Left renal cortex interstitium (tissue), 4 donors: ENCODE measurements around the gene WWOX. TPM values are rescaled to one million over a fixed set of nuclear protein-coding genes. Genes with fewer than 3 reads are reported as not detected.

Experiments used
- DNase-seq, 4 donors: peaks; one replicate each; pipeline ENCODE4 v3.0.0-alpha.2; 2013; ENCODE audit warnings: low read depth in 4 of 4, low spot score in 2 of 4, missing footprints in 1 of 4
- polyA plus RNA-seq, 4 donors: library from polyadenylated mRNA; unstranded; fragments of 120-200 nt; gene quantifications; one replicate each; pipeline ENCODE4 v1.2.1, GENCODE V29; 2013; ENCODE audit not compliant: insufficient read length in 4 of 4

The WWOX gene
- polyA plus RNA-seq, 4 donors = 32.7 to 42.3 (median 37.2) TPM

DNA sequence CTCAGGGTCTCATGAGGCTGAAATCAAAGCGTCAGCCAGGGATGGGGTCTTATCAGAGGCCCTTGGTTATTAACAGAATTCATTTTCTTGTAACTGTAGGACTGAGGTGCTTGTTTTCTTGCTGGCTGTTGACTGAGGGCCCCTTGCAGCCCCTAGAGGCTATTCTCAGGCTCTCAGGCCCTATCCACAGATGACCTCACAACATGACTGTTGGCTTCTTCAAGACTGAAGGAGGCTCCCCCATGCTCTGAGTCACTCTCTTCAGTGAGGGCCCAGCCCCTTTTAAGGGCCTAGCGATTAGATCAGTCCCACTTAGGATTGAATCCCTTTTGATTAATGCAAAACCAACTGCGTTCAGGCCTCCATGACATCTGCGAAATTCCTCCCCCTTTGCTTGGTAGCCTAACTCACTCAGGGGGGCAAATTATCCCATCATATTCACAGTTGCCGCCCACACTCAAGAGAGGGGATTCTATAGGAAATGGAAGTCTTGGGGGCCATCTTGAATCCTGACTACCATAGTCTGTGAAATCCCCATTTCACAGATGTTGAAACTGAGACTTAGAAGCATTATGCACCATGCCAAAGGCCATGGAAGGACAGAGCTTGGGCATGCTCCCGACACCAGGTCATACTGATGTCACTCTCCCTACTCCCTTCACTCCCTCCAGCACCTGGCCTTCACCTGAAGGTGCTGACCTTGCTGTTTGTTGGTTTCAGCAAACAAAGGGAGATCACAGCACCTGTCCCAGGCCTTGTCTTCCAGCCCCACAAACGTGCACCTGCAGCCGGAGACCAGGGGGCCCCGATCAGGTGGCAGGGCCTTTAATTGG is 908.8 kb downstream of the WWOX start:
- no peak for DNase-seq

GRCh38 chr16:79008869-79009179 is 909.4 kb downstream of the WWOX start:
- DNase-seq = no peak

DNA sequence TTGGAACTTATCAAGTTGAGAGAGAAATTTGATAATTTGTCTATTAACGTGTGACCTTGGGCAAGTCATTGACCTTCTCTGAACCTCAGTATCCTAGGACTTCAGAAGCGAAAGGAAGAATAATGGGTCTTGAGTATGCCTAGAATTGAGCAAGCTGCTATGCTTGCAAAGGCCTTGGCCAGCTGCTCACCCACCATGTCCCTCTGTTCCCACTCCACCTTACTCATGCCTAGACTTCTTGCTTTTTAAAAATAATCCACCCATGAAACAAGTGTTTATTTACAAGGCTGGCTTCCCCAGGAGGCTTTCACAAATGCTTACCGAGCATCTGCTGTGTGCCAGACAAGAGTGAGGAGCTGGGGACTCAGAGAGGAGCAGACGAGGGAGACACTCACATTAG is 910.4 kb downstream of the WWOX start:
- no peak for DNase-seq

GRCh38 chr16:79011282-79011681 is 911.8 kb downstream of the WWOX start:
- no peak for DNase-seq

DNA sequence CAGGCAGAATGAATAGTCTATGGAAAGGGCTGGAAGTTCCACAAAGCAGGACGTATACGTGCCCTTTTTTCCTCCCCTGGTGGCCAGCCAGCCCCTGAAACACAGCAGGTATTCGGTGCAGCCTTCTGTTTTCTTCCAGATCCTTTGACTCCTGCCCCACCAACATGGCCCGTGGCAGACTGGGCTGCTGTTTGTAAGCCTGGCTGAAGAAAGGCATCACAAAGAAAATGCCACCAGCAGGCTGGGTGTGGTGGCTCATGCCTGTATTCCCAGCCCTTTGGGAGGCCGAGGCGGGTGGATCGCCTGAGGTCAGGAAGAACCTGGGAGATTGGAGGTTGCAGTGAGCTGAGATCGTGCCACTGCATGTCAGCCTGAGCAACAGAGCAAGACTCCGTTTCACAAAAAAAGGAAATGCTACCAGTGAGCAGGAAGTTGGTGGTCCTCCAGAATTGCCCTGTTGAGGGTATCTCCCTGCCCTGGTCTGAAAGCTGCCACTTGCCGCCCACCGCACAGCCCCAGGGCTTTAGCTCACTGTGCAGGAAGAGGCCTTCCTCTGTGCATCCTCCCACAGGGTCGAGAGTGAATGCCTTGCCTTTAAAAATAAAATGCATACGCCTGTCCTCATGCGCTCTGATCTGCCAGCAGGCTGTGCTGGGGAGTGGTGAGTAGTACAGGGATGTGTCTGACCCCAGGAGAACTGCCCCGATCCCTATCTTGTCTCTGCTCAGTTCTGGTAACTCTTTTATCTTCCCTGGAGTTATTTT is 913.4 kb downstream of the WWOX start:
- DNase-seq = no peak

- DNase-seq = no peak
These were observed 914.6 kb downstream of the WWOX start for GRCh38 chr16:79013930-79014660.

GRCh38 chr16:79018650-79019429 is 919.4 kb downstream of the WWOX start:
- DNase-seq = no peak

DNA sequence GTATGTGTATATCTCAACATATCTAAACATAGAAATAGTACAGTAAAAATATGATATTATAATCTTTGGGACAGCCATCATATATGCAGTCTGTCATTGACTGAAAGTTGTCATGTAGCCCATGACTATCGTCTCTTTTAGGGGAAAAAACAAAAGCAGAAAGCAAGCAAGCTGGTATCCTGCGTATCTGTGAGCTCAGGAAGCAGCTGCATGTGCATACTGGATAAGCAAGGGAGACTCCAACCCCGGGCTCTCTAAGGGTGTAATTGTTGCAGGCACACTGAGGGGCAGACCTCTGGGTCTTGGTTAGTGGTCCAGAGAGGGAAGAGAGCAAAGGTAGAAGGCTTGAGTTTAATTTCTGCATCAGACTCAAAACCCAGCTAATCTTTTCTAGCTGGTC is 920.0 kb downstream of the WWOX start:
- no peak for DNase-seq

DNA sequence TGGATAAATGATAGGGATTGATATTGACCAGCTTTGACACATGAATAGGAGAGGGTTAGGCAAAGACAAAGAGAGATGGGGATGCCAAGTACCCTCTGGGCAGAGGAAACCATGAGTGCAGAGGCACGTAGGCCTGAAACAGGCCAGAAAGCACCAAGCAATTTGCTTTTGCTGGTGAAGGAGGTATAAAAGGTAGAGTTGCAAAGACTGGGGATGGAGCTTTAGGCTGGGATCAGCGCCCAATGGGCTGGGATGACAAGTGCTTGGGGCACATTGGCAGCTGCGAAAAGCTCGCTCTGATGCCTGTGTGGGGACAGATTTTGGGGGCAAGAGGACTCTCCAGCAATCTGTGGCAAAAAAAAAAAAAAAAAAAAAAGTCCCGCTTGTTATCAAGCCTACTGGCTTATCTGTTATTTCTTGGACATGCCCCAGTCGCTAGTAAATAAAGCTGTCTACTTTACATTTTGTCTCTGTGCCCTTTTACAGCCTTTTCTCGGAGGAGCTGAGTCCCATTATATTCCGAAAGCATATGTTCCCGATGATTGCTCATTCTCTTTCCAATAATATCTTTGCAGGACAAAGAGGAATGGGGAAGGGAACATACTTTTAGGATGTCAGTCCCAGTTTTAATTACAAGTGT is 922.7 kb downstream of the WWOX start:
- no peak for DNase-seq

- no peak for DNase-seq
These were observed 926.7 kb downstream of the WWOX start for GRCh38 chr16:79026117-79026516.

- no peak for DNase-seq
These were observed 937.1 kb downstream of the WWOX start for GRCh38 chr16:79036541-79036940.

DNA sequence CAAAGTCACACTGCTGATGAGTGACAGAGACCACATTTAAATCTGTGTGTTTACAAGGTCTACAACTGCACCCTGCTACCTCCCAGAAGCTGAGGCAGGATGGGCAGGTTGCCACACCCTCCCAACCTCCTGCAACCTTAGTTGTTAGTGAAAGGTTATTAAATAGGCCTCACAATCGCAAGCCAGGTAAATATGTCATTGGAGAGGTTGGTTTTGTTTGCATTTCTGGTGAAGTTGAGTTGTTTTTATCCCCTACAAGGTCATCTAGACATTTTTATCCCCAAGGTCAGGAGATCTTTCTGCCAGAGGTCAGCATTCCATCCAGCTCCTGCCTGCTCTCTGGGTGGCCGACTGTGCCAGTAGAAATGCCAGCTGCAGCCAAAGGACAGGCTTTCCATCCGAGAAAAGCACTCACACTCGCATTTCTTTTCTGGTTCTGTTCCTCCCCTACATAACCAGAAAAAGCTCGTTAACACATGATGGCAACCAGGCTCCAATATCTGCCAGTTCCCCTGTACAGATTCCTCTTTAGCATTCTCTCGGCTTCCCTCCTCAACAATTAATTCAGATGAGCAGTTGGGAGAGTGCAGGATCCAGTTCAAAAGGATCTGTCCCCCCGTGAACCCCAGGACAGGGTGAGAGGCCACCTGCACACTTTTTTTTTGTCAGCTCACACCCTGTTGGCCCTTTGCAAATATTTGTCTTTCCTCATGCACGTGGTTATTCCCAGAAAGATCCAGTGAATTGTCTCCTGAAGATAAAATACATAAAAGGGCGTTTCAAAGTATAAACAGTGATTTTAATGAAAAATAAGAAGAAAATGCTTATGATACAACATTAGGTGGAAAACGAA is 938.3 kb downstream of the WWOX start:
- DNase-seq = no peak

DNA sequence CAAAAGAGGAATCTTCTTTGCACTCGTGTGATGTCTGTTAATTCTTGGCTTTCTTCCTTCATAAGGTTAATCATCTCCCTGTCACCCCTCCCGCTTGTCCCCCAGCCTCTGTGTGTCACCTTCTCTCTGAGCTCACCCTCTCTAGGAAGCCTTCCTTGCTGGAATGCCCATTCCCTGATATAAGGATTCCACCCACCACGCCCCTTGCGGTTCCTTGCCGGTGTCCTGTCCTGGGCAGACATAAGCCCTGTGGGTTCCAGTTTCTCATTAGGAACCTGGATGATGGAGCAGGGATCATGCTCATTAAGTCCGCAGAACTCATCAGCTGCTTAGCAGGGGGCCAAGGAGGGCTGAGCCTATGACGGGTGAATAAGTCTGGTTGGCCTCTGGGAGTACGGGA is 941.8 kb downstream of the WWOX start:
- DNase-seq = no peak

- DNase-seq = no peak
These were observed 942.7 kb downstream of the WWOX start for GRCh38 chr16:79042141-79042540.

GRCh38 chr16:79042886-79043285 is 943.4 kb downstream of the WWOX start:
- DNase-seq = no peak

- DNase-seq = no peak
These were observed 945.7 kb downstream of the WWOX start for GRCh38 chr16:79045191-79045590.

DNA sequence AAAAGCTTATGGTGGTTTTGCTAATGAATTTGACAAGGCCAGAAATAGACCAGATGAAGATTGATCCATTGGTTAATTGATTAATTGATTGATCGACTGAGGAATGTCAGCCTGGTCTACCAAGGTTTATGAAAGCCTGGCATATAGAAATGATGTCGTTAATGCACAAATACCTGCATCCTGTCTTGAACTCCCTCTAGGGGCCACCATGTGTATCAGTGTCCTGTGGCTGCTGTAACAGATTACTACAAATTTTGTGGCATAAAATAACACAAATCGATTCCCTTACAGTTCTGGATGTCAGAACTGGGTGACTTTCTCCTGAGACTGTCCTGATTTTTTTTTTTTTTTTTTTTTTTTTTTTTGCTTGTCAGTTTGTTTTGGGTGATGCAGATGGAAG is 947.9 kb downstream of the WWOX start:
- no peak for DNase-seq

DNA sequence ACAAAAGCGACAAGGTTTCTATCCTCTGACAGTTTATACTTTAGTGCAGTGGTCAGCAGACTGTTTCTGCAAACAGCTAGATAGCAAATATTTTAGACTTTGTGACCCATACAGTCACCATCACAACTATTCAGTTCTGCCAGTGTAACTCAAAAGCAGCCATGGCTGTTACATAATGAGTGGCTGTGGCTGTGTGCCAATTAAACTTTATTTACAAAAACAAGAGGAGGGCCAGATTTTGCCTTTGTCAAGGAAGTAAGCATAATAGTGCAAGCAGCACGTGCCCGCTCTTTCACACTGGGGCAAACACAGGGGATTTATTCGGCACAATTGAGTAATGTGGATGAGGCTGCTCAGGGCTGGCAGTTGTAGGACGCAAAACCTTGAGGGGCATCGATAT is 949.6 kb downstream of the WWOX start:
- no peak for DNase-seq

DNA sequence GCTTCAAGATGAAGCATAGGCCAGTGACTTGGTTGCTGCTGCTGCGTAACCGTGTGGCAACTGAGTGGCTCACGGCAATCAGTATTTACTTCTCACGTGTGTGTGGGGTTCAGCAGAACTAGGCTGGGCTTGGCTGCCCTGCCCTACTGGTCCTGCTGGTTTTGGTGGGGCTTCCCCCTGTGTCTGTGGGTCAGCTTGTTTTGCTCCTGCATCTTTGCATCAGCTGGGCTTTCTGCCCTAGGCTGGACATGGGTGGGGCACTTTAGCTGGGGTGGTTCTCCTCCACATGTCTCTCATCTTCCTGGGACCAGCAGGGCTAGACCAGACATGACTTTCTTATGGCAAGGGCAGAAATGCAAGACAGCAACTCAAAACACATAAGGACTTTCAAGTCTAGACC is 950.6 kb downstream of the WWOX start:
- no peak for DNase-seq
